HCT116 (cell line): ENCODE data around the gene AP1M1. TPM values are rescaled to one million over a fixed set of nuclear protein-coding genes. Genes with fewer than 3 reads are reported as not detected.

Source experiments
- ATAC-seq: fragments of 200-7000 bp; cut with Tn5 transposase; 2 replicates; pipeline ENCODE4 v1.9.1; 2020; ENCODE audit warnings: mild to moderate bottlenecking, moderate library complexity
- BruUV-seq: library from RNA; stranded (reverse); fragments of 400-500 nt; replicated peaks from 2 replicates; lab custom pipeline; 2021; lab: Mats Ljungman, UMichigan
- CTCF ChIA-PET: fragments of 300-600 bp; sonication (Branson Sonifier 250); formaldehyde crosslinking; loops from one replicate; lab custom pipeline; 2021; ENCODE audit warnings: antibody characterized with exemption; lab: Charles Lee
- POLR2A ChIA-PET: fragments of 300-600, 350-600 bp; sonication (Branson Sonifier 250); formaldehyde crosslinking; loops from one replicate; lab custom pipeline; 2021; ENCODE audit warnings: antibody characterized with exemption; lab: Charles Lee
- RAD21 ChIA-PET, 2 experiments: fragments of 300-600 bp; sonication (Branson Sonifier 250); formaldehyde crosslinking; loops; one replicate each; lab custom pipeline; 2023; ENCODE audit warnings: low total read pairs in 2 of 2; ENCODE audit not compliant: uncharacterized antibody in 2 of 2, unreplicated experiment in 2 of 2, low non-redundant PET in 1 of 2; lab: Charles Lee
- DNase-seq: peaks from one replicate; pipeline ENCODE4 v3.0.0-alpha.2; 2010; ENCODE audit warnings: low read depth, low spot score
- H2AFZ ChIP-seq: fragments of 200-600 bp; shearing (Covaris generic), sonication (generic); 2 replicates; pipeline ENCODE4 v1.6.1; 2017; ENCODE audit warnings: low read depth, mixed run types, mixed read lengths, antibody characterized with exemption, low read length; ENCODE audit not compliant: poor library complexity, severe bottlenecking
- H3K27ac ChIP-seq: 2 replicates; pipeline ENCODE4 v1.5.1; 2012; ENCODE audit warnings: low read depth, low read length
- H3K27me3 ChIP-seq: fragments of 200-600 bp; sonication (generic); 2 replicates; pipeline ENCODE4 v1.6.1; 2016; ENCODE audit warnings: mixed run types, low read length, mixed read lengths; ENCODE audit not compliant: insufficient read depth
- H3K36me3 ChIP-seq, 2 experiments: fragments of 200-500 bp in 1 of 2; fragments of 200-600 bp in 1 of 2; sonication (Bioruptor generic) in 1 of 2; sonication (generic) in 1 of 2; 2 replicates each; pipeline versions ENCODE4 v1.5.1 to v1.6.1; 2014 to 2016; ENCODE audit warnings: low read length in 2 of 2, inconsistent platforms in 1 of 2, mixed read lengths in 1 of 2, mixed run types in 1 of 2; ENCODE audit not compliant: insufficient read depth in 2 of 2, control insufficient read depth in 1 of 2
- H3K4me1 ChIP-seq, 2 experiments: fragments of 200-600 bp in 1 of 2; sonication (generic) in 1 of 2; 2 replicates each; pipeline versions ENCODE4 v1.5.1 to v1.6.1; 2012 to 2017; ENCODE audit warnings: low read length in 2 of 2, inconsistent platforms in 1 of 2, mild to moderate bottlenecking in 1 of 2, mixed read lengths in 1 of 2, mixed run types in 1 of 2, moderate library complexity in 1 of 2; ENCODE audit not compliant: insufficient read depth in 2 of 2, control insufficient read depth in 1 of 2
- H3K4me2 ChIP-seq: fragments of 200-600 bp; sonication (generic); 2 replicates; pipeline ENCODE4 v1.6.1; 2017; ENCODE audit warnings: mixed run types, low read length, mixed read lengths
- H3K4me3 ChIP-seq, 2 experiments: fragments of 200-600 bp in 1 of 2; sonication (generic) in 1 of 2; replicated peaks in 1 of 2; 2 replicates each; pipeline ENCODE4 v1.5.1; 2011 to 2016; ENCODE audit warnings: low read length in 2 of 2, control low read depth in 1 of 2, low read depth in 1 of 2, mild to moderate bottlenecking in 1 of 2, mixed read lengths in 1 of 2, mixed run types in 1 of 2
- H3K79me2 ChIP-seq: fragments of 200-600 bp; sonication (generic); 2 replicates; pipeline ENCODE4 v1.6.1; 2017; ENCODE audit warnings: mild to moderate bottlenecking, mixed run types, low read length, moderate library complexity, mixed read lengths; ENCODE audit not compliant: insufficient read depth
- H3K9ac ChIP-seq: fragments of 200-600 bp; sonication (generic); 2 replicates; pipeline ENCODE4 v1.6.1; 2016; ENCODE audit warnings: low read length, mixed read lengths
- H3K9me2 ChIP-seq: fragments of 200-600 bp; sonication (generic), shearing (Covaris generic); 2 replicates; pipeline ENCODE4 v1.6.1; 2017; ENCODE audit warnings: mixed run types, mild to moderate bottlenecking, moderate library complexity; ENCODE audit not compliant: insufficient read depth
- H3K9me3 ChIP-seq, 2 experiments: fragments of 200-500 bp in 1 of 2; fragments of 200-600 bp in 1 of 2; sonication (Bioruptor generic) in 1 of 2; sonication (generic) in 1 of 2; 2 replicates each; pipeline ENCODE4 v1.6.1; 2014 to 2017; ENCODE audit warnings: low read length in 2 of 2, mixed read lengths in 2 of 2, inconsistent platforms in 1 of 2, low read depth in 1 of 2, mild to moderate bottlenecking in 1 of 2, mixed run types in 1 of 2, moderate library complexity in 1 of 2; ENCODE audit not compliant: control insufficient read depth in 1 of 2, insufficient read depth in 1 of 2
- H4K20me1 ChIP-seq: fragments of 200-600 bp; sonication (generic), shearing (Covaris generic); 2 replicates; pipeline ENCODE4 v1.6.1; 2017; ENCODE audit warnings: mixed run types, mild to moderate bottlenecking, moderate library complexity; ENCODE audit not compliant: insufficient read depth
- CBX3 ChIP-seq: IDR thresholded peaks from 2 replicates; pipeline ENCODE4 v1.6.1; 2012; ENCODE audit warnings: low read depth
- EGR1 ChIP-seq: IDR thresholded peaks from 2 replicates; pipeline ENCODE4 v1.6.1; 2012; ENCODE audit warnings: low read depth
- ELF1 ChIP-seq: IDR thresholded peaks from 2 replicates; pipeline ENCODE4 v1.6.1; 2012; ENCODE audit warnings: low read depth, borderline replicate concordance
- EZH2 ChIP-seq: fragments of 200-600 bp; sonication (generic); IDR thresholded peaks from 2 replicates; pipeline ENCODE4 v1.6.1; 2017; ENCODE audit warnings: antibody characterized with exemption, mixed run types
- EZH2phosphoT487 ChIP-seq: fragments of 200-600 bp; IDR thresholded peaks from 2 replicates; pipeline ENCODE4 v1.6.1; 2018; ENCODE audit warnings: antibody characterized with exemption, borderline replicate concordance
- FOSL1 ChIP-seq: IDR thresholded peaks from 2 replicates; pipeline ENCODE4 v1.6.1; 2012; ENCODE audit warnings: low read depth
- JUND ChIP-seq: IDR thresholded peaks from 2 replicates; pipeline ENCODE4 v1.6.1; 2012
- POLR2A ChIP-seq: IDR thresholded peaks from 2 replicates; pipeline ENCODE4 v1.7.0; 2011; ENCODE audit warnings: borderline replicate concordance; ENCODE audit not compliant: insufficient read depth, insufficient read length; ENCODE audit errors: extremely low read depth
- POLR2AphosphoS5 ChIP-seq: IDR thresholded peaks from 2 replicates; pipeline ENCODE4 v1.6.1; 2011; ENCODE audit warnings: mild to moderate bottlenecking, low read depth, low read length, moderate library complexity
- SIN3A ChIP-seq: IDR thresholded peaks from 2 replicates; pipeline ENCODE4 v1.6.1; 2012; ENCODE audit warnings: low read depth
- SP1 ChIP-seq: IDR thresholded peaks from 2 replicates; pipeline ENCODE4 v1.6.1; 2012; ENCODE audit warnings: low read depth
- SRF ChIP-seq: IDR thresholded peaks from 2 replicates; pipeline ENCODE4 v1.6.1; 2012; ENCODE audit warnings: low read depth
- TCF7L2 ChIP-seq: IDR thresholded peaks from 2 replicates; pipeline ENCODE4 v1.7.0; 2011; ENCODE audit warnings: borderline replicate concordance, inconsistent platforms; ENCODE audit not compliant: insufficient read depth, insufficient read length; ENCODE audit errors: extremely low read depth
- YY1 ChIP-seq: IDR thresholded peaks from 2 replicates; pipeline ENCODE4 v1.6.1; 2011; ENCODE audit warnings: low read length, low read depth, moderate library complexity, mild to moderate bottlenecking; ENCODE audit not compliant: insufficient replicate concordance; ENCODE audit errors: extremely low read depth
- ZFX ChIP-seq: fragments of 450-650 bp; IDR thresholded peaks from 2 replicates; pipeline ENCODE4 v1.6.1; 2017
- ZNF274 ChIP-seq: fragments of 200-500 bp; sonication (Bioruptor generic); IDR thresholded peaks from 2 replicates; pipeline ENCODE4 v1.6.1; 2014; ENCODE audit warnings: mild to moderate bottlenecking, low read depth, low read length, inconsistent platforms
- intact Hi-C: fragments of 100-400 bp; cut with micrococcal nuclease; formaldehyde crosslinking; loops from 2 replicates; pipeline ENCODE4 v1.10.0; 2022
- total RNA-seq: library from RNA; stranded (reverse); gene quantifications from one replicate; pipeline ENCODE4 v1.2.1, GENCODE V29; 2021; ENCODE audit not compliant: unreplicated experiment
- TF ChIP-seq, protein P1 (sequence below): IDR thresholded peaks from 2 replicates; pipeline ENCODE4 v1.6.1; 2012
- TF ChIP-seq, protein P2 (sequence below): IDR thresholded peaks from 2 replicates; pipeline ENCODE4 v1.6.1; 2012; ENCODE audit warnings: low read depth
- TF ChIP-seq, protein P3 (sequence below): IDR thresholded peaks from 2 replicates; pipeline ENCODE4 v1.6.1; 2011; ENCODE audit warnings: mild to moderate bottlenecking, low read length, moderate library complexity; ENCODE audit not compliant: insufficient replicate concordance; ENCODE audit errors: extremely low read depth
- TF ChIP-seq, protein P4 (sequence below), 3 experiments: fragments of 200-600 bp in 1 of 3; sonication (generic) in 1 of 3; IDR thresholded peaks in 2 of 3; conservative IDR thresholded peaks in 1 of 3; 2 replicates each; pipeline ENCODE4 v1.5.1; 2012 to 2017; ENCODE audit warnings: low read depth in 2 of 3, low read length in 2 of 3, antibody characterized with exemption in 1 of 3, borderline replicate concordance in 1 of 3, control low read depth in 1 of 3, mild to moderate bottlenecking in 1 of 3, mixed read lengths in 1 of 3, mixed run types in 1 of 3, moderate library complexity in 1 of 3; ENCODE audit not compliant: insufficient read depth in 1 of 3

AP1M1 gene
- total RNA-seq, 1 experiment from 2014 or later: 50.0 TPM

DNA sequence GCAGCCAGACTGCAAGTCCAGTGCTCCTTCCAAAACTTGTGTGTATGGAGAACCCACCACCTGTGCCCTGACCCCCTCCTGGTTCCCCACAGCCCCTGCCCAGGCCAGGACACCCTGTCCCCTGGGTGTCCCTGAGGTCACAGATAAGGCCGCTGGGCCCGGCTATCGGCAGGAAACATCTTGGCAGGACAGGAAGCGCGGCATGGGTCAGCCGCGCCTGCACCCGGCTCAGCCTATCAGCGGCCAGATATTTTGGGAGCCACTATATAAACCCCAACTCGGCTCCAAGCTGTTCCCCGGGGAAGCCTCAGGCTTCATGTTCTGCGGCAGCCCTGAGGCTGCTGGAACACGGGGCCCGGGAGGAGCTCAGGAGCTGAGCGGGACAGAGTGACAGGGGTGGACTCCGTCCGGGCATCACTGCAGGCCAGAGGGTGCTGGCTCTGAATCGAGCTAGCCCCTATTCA is 60.8 kb downstream of the AP1M1 start:
- no peaks in the 10 kb centered on the region for H3K9me2 ChIP-seq
- no peak overlapping the region for H3K4me3 ChIP-seq
- BruUV-seq: no TSS peak
- peaks cover 0 to 5% of the 10 kb centered on the region in 2 experiments; a peak in 1 of 4 replicates for H3K4me1 ChIP-seq
- ATAC-seq (no peak), DNase-seq (no peak)
- no peak overlapping the region for H3K4me2 ChIP-seq
- H3K79me2 ChIP-seq: no peaks in the 10 kb centered on the region
- ChIA-PET POLR2A (no interaction called here), CTCF (no interaction called here), RAD21 (no interaction called here)
- H3K27me3 ChIP-seq: no peaks in the 10 kb centered on the region
- H3K27ac ChIP-seq: no peak overlapping the region; the same call in 1 of the 2 replicates
- H3K9me3 ChIP-seq: peaks cover 0 to 3% of the 10 kb centered on the region in 2 experiments; a peak in 1 of 4 replicates
- H2AFZ ChIP-seq: no peak overlapping the region
- TF ChIP-seq EZH2: no peak
- TF ChIP-seq, protein P1, sequence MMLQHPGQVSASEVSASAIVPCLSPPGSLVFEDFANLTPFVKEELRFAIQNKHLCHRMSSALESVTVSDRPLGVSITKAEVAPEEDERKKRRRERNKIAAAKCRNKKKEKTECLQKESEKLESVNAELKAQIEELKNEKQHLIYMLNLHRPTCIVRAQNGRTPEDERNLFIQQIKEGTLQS: no peak
- TF ChIP-seq ZFX: no peak
- TF ChIP-seq CBX3: no peak
- no peak for TF ChIP-seq POLR2AphosphoS5
- TF ChIP-seq, protein P2, sequence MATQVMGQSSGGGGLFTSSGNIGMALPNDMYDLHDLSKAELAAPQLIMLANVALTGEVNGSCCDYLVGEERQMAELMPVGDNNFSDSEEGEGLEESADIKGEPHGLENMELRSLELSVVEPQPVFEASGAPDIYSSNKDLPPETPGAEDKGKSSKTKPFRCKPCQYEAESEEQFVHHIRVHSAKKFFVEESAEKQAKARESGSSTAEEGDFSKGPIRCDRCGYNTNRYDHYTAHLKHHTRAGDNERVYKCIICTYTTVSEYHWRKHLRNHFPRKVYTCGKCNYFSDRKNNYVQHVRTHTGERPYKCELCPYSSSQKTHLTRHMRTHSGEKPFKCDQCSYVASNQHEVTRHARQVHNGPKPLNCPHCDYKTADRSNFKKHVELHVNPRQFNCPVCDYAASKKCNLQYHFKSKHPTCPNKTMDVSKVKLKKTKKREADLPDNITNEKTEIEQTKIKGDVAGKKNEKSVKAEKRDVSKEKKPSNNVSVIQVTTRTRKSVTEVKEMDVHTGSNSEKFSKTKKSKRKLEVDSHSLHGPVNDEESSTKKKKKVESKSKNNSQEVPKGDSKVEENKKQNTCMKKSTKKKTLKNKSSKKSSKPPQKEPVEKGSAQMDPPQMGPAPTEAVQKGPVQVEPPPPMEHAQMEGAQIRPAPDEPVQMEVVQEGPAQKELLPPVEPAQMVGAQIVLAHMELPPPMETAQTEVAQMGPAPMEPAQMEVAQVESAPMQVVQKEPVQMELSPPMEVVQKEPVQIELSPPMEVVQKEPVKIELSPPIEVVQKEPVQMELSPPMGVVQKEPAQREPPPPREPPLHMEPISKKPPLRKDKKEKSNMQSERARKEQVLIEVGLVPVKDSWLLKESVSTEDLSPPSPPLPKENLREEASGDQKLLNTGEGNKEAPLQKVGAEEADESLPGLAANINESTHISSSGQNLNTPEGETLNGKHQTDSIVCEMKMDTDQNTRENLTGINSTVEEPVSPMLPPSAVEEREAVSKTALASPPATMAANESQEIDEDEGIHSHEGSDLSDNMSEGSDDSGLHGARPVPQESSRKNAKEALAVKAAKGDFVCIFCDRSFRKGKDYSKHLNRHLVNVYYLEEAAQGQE: no peak
- no peak for TF ChIP-seq FOSL1
- TF ChIP-seq, protein P3, sequence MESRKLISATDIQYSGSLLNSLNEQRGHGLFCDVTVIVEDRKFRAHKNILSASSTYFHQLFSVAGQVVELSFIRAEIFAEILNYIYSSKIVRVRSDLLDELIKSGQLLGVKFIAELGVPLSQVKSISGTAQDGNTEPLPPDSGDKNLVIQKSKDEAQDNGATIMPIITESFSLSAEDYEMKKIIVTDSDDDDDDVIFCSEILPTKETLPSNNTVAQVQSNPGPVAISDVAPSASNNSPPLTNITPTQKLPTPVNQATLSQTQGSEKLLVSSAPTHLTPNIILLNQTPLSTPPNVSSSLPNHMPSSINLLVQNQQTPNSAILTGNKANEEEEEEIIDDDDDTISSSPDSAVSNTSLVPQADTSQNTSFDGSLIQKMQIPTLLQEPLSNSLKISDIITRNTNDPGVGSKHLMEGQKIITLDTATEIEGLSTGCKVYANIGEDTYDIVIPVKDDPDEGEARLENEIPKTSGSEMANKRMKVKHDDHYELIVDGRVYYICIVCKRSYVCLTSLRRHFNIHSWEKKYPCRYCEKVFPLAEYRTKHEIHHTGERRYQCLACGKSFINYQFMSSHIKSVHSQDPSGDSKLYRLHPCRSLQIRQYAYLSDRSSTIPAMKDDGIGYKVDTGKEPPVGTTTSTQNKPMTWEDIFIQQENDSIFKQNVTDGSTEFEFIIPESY: no peak
- TF ChIP-seq SP1: no peak
- no peak for TF ChIP-seq JUND
- TF ChIP-seq EGR1: no peak
- no peak for TF ChIP-seq POLR2A
- no peak for TF ChIP-seq ZNF274
- TF ChIP-seq SRF: no peak
- no peak for TF ChIP-seq SIN3A
- no peak for TF ChIP-seq ELF1
- no peak for TF ChIP-seq TCF7L2
- TF ChIP-seq, protein P4, sequence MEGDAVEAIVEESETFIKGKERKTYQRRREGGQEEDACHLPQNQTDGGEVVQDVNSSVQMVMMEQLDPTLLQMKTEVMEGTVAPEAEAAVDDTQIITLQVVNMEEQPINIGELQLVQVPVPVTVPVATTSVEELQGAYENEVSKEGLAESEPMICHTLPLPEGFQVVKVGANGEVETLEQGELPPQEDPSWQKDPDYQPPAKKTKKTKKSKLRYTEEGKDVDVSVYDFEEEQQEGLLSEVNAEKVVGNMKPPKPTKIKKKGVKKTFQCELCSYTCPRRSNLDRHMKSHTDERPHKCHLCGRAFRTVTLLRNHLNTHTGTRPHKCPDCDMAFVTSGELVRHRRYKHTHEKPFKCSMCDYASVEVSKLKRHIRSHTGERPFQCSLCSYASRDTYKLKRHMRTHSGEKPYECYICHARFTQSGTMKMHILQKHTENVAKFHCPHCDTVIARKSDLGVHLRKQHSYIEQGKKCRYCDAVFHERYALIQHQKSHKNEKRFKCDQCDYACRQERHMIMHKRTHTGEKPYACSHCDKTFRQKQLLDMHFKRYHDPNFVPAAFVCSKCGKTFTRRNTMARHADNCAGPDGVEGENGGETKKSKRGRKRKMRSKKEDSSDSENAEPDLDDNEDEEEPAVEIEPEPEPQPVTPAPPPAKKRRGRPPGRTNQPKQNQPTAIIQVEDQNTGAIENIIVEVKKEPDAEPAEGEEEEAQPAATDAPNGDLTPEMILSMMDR (IDR thresholded peaks at IDR 0.05 in 2 of 3, conservative IDR thresholded peaks at IDR 0.05 in 1 of 3; ENCODE audit: borderline replicate concordance in 1 of 3, insufficient read depth in 1 of 3, low read depth in 2 of 3, low read length in 2 of 3): no peak
- no peak for TF ChIP-seq YY1
- no peak for TF ChIP-seq EZH2phosphoT487
- no peaks in the 10 kb centered on the region for H4K20me1 ChIP-seq
- no peak overlapping the region for H3K9ac ChIP-seq
- intact Hi-C loops: no loop called here
- H3K36me3 ChIP-seq: no peaks in the 10 kb centered on the region
